GM23338 (cell line): ENCODE measurements around the gene NIPAL3. TPM values are rescaled to one million over a fixed set of nuclear protein-coding genes. Genes with fewer than 3 reads are reported as not detected.

Experiments used
- ATAC-seq: fragments of 200-7000 bp; cut with Tn5 transposase; 3 replicates; pipeline ENCODE4 v1.9.1; 2020
- DNase-seq: peaks from one replicate; pipeline ENCODE4 v3.0.0-alpha.2; 2015; ENCODE audit warnings: low spot score
- H2AFZ ChIP-seq: fragments of 200-600 bp; sonication (generic); 2 replicates; pipeline ENCODE4 v1.8.0; 2016; ENCODE audit warnings: antibody characterized with exemption, mild to moderate bottlenecking, moderate library complexity
- H3F3A ChIP-seq: fragments of 200-600 bp; sonication (generic); replicated peaks from 2 replicates; pipeline ENCODE4 v1.8.0; 2017; ENCODE audit warnings: antibody characterized with exemption, mixed run types, low read depth
- H3K27ac ChIP-seq: fragments of 200-600 bp; sonication (generic); 2 replicates; pipeline ENCODE4 v1.6.1; 2016; ENCODE audit warnings: low read depth
- H3K27me3 ChIP-seq: fragments of 200-600 bp; sonication (generic); 2 replicates; pipeline ENCODE4 v1.8.0; 2016; ENCODE audit warnings: mild to moderate bottlenecking, mixed run types, moderate library complexity; ENCODE audit not compliant: insufficient read depth
- H3K36me3 ChIP-seq: fragments of 200-600 bp; sonication (generic); 2 replicates; pipeline ENCODE4 v1.8.0; 2016; ENCODE audit warnings: mild to moderate bottlenecking; ENCODE audit not compliant: insufficient read depth
- H3K4me1 ChIP-seq: fragments of 200-600 bp; sonication (generic); 2 replicates; pipeline ENCODE4 v1.8.0; 2016; ENCODE audit warnings: mild to moderate bottlenecking, moderate library complexity; ENCODE audit not compliant: insufficient read depth
- H3K4me2 ChIP-seq: fragments of 200-600 bp; sonication (generic); 2 replicates; pipeline ENCODE4 v1.7.1; 2017; ENCODE audit warnings: mixed run types
- H3K4me3 ChIP-seq: fragments of 200-600 bp; sonication (generic); 2 replicates; pipeline ENCODE4 v1.6.1; 2016; ENCODE audit warnings: mixed run types
- H3K79me2 ChIP-seq: fragments of 200-600 bp; sonication (generic); replicated peaks from 2 replicates; pipeline ENCODE4 v1.8.0; 2017; ENCODE audit warnings: mild to moderate bottlenecking; ENCODE audit not compliant: insufficient read depth
- H3K9me2 ChIP-seq: fragments of 200-600 bp; sonication (generic); 2 replicates; pipeline ENCODE4 v1.8.0; 2017; ENCODE audit not compliant: insufficient read depth
- H4K20me1 ChIP-seq: fragments of 200-600 bp; sonication (generic); replicated peaks from 2 replicates; pipeline ENCODE4 v1.8.0; 2017; ENCODE audit warnings: mild to moderate bottlenecking; ENCODE audit not compliant: insufficient read depth
- H3K27ac Mint-ChIP-seq: 2 replicates; pipeline ENCODE4 v1.8.0; 2020; ENCODE audit warnings: inconsistent platforms, mild to moderate bottlenecking, moderate library complexity, mixed read lengths
- H3K27me3 Mint-ChIP-seq: 3 replicates; pipeline ENCODE4 v1.8.0; 2022; ENCODE audit warnings: low read depth, mild to moderate bottlenecking, moderate library complexity, mixed read lengths, inconsistent platforms; ENCODE audit not compliant: insufficient read depth, poor library complexity
- H3K36me3 Mint-ChIP-seq: 3 replicates; pipeline ENCODE4 v1.8.0; 2021; ENCODE audit warnings: low read depth, mild to moderate bottlenecking, inconsistent platforms, moderate library complexity, mixed read lengths
- H3K4me1 Mint-ChIP-seq: 3 replicates; pipeline ENCODE4 v1.8.0; 2020; ENCODE audit warnings: mild to moderate bottlenecking, inconsistent platforms, mixed read lengths
- H3K4me3 Mint-ChIP-seq: 3 replicates; pipeline ENCODE4 v1.8.0; 2021; ENCODE audit warnings: moderate library complexity, mild to moderate bottlenecking, inconsistent platforms, mixed read lengths
- H3K9me3 Mint-ChIP-seq: 3 replicates; pipeline ENCODE4 v1.8.0; 2020; ENCODE audit warnings: moderate library complexity, mild to moderate bottlenecking, inconsistent platforms, mixed read lengths
- CTCF ChIP-seq, 2 experiments: fragments of 200-600 bp in 1 of 2; sonication (generic) in 1 of 2; conservative IDR thresholded peaks; 2 replicates each; pipeline versions ENCODE4 v1.5.1 to v1.6.1; 2016 to 2017; ENCODE audit warnings: antibody characterized with exemption in 2 of 2, low read depth in 2 of 2, mild to moderate bottlenecking in 2 of 2, moderate library complexity in 1 of 2
- ETS1 ChIP-seq: IDR thresholded peaks from 2 replicates; pipeline ENCODE4 v1.6.1; 2016; ENCODE audit warnings: antibody characterized with exemption
- EZH2 ChIP-seq: fragments of 200-600 bp; sonication (generic); IDR thresholded peaks from one replicate; pipeline ENCODE4 v1.8.0; 2017; ENCODE audit warnings: antibody characterized with exemption, mild to moderate bottlenecking, low read depth; ENCODE audit not compliant: unreplicated experiment
- EZH2phosphoT487 ChIP-seq: fragments of 200-600 bp; sonication (generic); IDR thresholded peaks from one replicate; pipeline ENCODE4 v1.8.1; 2018; ENCODE audit warnings: antibody characterized with exemption; ENCODE audit not compliant: unreplicated experiment
- JUNB ChIP-seq: IDR thresholded peaks from one replicate; pipeline ENCODE4 v1.6.1; 2016; ENCODE audit warnings: antibody characterized with exemption; ENCODE audit not compliant: unreplicated experiment
- NANOG ChIP-seq: IDR thresholded peaks from 2 replicates; pipeline ENCODE4 v1.6.1; 2016; ENCODE audit warnings: antibody characterized with exemption, borderline replicate concordance
- POLR2AphosphoS5 ChIP-seq: IDR thresholded peaks from 2 replicates; pipeline ENCODE4 v1.6.1; 2016; ENCODE audit warnings: antibody characterized with exemption, low read depth
- REST ChIP-seq: IDR thresholded peaks from one replicate; pipeline ENCODE4 v1.6.1; 2018; ENCODE audit warnings: antibody characterized with exemption; ENCODE audit not compliant: unreplicated experiment
- STAT1 ChIP-seq: IDR thresholded peaks from one replicate; pipeline ENCODE4 v1.6.1; 2016; ENCODE audit warnings: antibody characterized with exemption; ENCODE audit not compliant: unreplicated experiment
- ZNF114 ChIP-seq: fragments of 250-450 bp; sonication (Bioruptor Pico); IDR thresholded peaks from 2 replicates; pipeline ENCODE4 v1.5.0; 2020; ENCODE audit warnings: mild to moderate bottlenecking, moderate library complexity
- ZNF331 ChIP-seq: fragments of 250-450 bp; sonication (Bioruptor Pico); IDR thresholded peaks from 2 replicates; pipeline ENCODE4 v1.5.0; 2020; ENCODE audit warnings: low read depth, mild to moderate bottlenecking, moderate library complexity
- ZNF462 ChIP-seq: fragments of 250-450 bp; sonication (Bioruptor Pico); IDR thresholded peaks from 2 replicates; pipeline ENCODE4 v1.5.0; 2020; ENCODE audit warnings: mild to moderate bottlenecking, moderate library complexity
- polyA plus RNA-seq: library from polyadenylated mRNA; unstranded; fragments of >200 nt; fragmentation: Nextera tagmentation; extraction: Ambion mirVana; gene quantifications from 2 replicates; pipeline ENCODE4 v1.2.1, GENCODE V29; 2016
- total RNA-seq: library from RNA; depleted of rRNA; stranded (reverse); fragments of >200 nt; shearing (Covaris generic); gene quantifications from 2 replicates; pipeline ENCODE4 v1.2.3, GENCODE V29; 2014

Gene NIPAL3
- total and polyA plus RNA-seq, 2 experiments from 2014 or later: 5.5 to 9.6 TPM

- DNase-seq (no peak), ATAC-seq (no peak)
- H3K9me2 ChIP-seq: no peaks in the 10 kb centered on the region
- no peaks in the 10 kb centered on the region for H3K36me3 ChIP-seq
- no peaks in the 10 kb centered on the region for H3K79me2 ChIP-seq
- H3K4me2 ChIP-seq: no peak overlapping the region
- no peaks in the 10 kb centered on the region for H3F3A ChIP-seq
- H3K4me3 Mint-ChIP-seq: no peak overlapping the region
- no peaks in the 10 kb centered on the region for H4K20me1 ChIP-seq
- TF ChIP-seq NANOG (no peak), CTCF (conservative IDR thresholded peaks at IDR 0.05; ENCODE audit: low read depth in 2 of 2) (no peak), STAT1 (no peak), ZNF114 (no peak), ETS1 (no peak), EZH2phosphoT487 (no peak), ZNF462 (CRISPR knock-in tag) (no peak), REST (no peak), POLR2AphosphoS5 (no peak), EZH2 (no peak), JUNB (no peak), ZNF331 (CRISPR knock-in tag) (no peak)
- no peaks in the 10 kb centered on the region for H3K4me1 ChIP-seq
- H3K9me3 Mint-ChIP-seq: no peaks in the 10 kb centered on the region; the same call in 2 of the 3 replicates
- no peak overlapping the region for H3K4me3 ChIP-seq
- no peaks in the 10 kb centered on the region for H3K27me3 ChIP-seq
- H2AFZ ChIP-seq: no peak overlapping the region
- no peak overlapping the region for H3K27ac Mint-ChIP-seq
- H3K27ac ChIP-seq: no peak overlapping the region; the same call in 1 of the 2 replicates
- no peaks in the 10 kb centered on the region; the same call in 2 of the 3 replicates for H3K36me3 Mint-ChIP-seq
- no peaks in the 10 kb centered on the region for H3K4me1 Mint-ChIP-seq
- peaks cover 2% of the 10 kb centered on the region for H3K27me3 Mint-ChIP-seq
Measured at GRCh38 chr1:24382165-24382577, 33.4 kb upstream of the NIPAL3 start.
